Choroid plexus epithelial cell (primary cell): Measurements from ENCODE around the gene CCDC88C.

Experiments used
- DNase-seq: peaks from one replicate; pipeline ENCODE4 v3.0.0-alpha.2; 2010; ENCODE audit warnings: low read depth
- H3K4me3 ChIP-seq: 2 replicates; pipeline ENCODE4 v1.5.1; 2011; ENCODE audit warnings: low read depth, mild to moderate bottlenecking, control low read depth, low read length, moderate library complexity
- TF ChIP-seq, protein P1 (sequence below): conservative IDR thresholded peaks from 2 replicates; pipeline ENCODE4 v1.5.1; 2011; ENCODE audit warnings: low read depth, mild to moderate bottlenecking, control low read depth, inconsistent platforms, low read length, moderate library complexity

The CCDC88C gene

DNA sequence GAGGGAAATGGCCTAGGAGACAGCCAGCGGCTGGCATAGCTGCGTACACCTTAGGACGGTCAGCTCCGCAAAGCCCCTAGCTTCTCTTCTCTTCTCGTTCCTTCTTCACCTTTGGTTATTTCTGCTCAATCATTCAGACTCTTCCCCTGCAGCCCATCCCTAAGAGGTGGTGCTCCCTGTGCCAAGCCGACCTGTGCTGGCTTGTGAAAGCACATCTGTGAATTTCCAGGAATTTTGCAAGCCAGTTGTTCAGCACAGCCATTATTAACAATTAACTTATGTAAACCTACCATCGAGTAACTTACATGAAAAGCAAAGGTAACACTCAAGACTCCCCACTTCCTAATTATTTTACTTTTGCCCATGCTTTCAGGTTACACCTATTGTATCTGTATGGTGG, 152.2 kb downstream of the CCDC88C start:
- H3K4me3 ChIP-seq: no peak overlapping the region
- DNase-seq: no peak
- TF ChIP-seq, protein P1, sequence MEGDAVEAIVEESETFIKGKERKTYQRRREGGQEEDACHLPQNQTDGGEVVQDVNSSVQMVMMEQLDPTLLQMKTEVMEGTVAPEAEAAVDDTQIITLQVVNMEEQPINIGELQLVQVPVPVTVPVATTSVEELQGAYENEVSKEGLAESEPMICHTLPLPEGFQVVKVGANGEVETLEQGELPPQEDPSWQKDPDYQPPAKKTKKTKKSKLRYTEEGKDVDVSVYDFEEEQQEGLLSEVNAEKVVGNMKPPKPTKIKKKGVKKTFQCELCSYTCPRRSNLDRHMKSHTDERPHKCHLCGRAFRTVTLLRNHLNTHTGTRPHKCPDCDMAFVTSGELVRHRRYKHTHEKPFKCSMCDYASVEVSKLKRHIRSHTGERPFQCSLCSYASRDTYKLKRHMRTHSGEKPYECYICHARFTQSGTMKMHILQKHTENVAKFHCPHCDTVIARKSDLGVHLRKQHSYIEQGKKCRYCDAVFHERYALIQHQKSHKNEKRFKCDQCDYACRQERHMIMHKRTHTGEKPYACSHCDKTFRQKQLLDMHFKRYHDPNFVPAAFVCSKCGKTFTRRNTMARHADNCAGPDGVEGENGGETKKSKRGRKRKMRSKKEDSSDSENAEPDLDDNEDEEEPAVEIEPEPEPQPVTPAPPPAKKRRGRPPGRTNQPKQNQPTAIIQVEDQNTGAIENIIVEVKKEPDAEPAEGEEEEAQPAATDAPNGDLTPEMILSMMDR: no peak

DNA sequence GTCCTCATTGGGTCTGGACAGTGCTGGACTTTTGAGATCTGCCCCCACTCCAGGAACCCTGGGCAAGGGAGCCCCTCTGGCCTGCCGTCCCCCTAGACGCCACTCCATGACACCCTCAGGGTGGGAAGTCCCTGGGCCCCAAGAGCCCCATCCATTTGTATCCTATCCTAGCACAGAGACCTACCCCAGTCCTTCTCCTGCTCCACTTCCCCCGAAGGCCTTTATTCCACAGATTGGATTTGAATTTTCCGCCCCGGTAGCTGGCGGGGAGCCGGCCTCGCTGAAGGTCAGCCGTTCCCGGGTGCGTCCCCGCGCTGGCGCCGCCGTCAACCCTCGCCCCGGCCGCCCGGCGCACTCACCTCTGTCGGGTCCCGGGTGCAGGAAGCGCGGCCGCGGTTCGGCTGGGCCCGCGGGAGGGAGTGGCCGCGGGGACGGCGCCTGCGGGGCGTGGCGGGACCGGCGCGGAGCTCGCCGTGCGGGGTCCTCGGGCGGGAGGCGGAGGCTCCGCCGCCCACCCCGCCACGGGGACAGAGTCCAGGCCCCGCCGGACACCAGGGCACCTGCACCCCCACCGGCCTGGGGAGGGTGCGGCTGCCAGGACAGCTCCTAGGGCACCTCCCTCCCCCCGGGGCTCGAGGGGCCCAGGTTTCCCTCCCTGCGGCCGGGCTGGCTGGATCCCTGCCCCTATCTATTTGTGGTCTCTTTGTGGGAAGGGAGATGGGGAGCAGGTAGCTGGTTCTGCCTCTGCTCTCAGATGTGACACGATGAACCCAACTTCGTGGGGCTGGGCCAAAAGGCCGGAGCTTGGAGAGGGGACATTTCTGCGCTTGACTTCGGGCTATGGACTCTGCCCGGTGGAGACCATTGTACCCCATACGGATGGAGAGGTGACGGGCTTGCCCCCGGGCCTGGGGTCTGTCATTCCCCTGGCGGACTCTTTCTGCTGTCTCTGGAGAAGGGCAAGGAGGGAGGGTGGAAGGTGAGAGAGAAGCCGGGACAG, 153.2 kb downstream of the CCDC88C start:
- no peak overlapping the region for H3K4me3 ChIP-seq
- no peak for DNase-seq
- TF ChIP-seq, protein P1: no peak

DNA sequence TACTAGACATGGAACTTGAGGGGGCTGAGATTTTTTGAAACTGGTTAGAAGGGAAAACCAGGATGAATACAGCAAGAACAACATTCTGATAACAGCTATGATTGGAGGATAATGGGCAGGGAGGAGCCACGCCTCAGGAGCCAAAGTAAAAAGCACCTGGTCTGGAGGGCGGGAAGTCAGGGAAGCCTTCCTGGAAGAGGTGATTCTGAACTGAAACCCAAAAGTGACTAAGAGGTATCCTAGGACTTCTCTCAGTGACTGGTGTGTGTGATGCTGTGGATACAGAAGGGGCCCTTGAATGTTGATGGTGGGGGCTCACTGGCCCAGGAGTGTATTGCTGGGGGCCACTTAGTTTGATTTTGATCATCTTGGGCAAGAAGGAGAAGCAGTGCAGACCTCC, 154.3 kb downstream of the CCDC88C start:
- no peak for DNase-seq
- TF ChIP-seq, protein P1: no peak
- H3K4me3 ChIP-seq: no peak overlapping the region

DNA sequence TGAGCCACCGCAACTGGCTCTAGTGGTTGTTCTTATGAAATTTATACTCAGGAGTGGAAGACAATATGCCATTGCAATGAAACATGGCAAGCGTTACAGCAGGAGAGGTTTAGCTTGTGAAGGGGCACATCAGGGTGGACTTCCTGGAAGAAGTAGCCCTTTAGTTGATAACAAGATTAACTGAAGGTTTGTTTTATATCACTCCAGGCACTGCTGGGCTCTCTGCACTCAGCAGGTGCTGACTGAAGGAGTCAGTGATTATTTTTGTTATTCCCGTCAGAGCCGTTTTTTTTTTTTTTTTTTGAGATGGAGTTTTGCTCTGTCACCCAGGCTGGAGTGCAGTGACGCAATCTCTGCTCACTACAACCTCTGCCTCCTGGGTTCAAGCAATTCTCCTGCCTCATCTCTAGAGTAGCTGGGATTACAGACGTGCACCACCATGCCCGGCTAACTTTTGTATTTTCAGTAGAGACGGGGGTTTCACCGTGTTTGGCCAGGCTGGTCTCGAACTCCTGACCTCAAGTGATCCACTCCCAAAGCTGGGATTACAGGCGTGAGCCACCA, 155.6 kb downstream of the CCDC88C start:
- H3K4me3 ChIP-seq: no peak overlapping the region
- DNase-seq: no peak
- TF ChIP-seq, protein P1: no peak

DNA sequence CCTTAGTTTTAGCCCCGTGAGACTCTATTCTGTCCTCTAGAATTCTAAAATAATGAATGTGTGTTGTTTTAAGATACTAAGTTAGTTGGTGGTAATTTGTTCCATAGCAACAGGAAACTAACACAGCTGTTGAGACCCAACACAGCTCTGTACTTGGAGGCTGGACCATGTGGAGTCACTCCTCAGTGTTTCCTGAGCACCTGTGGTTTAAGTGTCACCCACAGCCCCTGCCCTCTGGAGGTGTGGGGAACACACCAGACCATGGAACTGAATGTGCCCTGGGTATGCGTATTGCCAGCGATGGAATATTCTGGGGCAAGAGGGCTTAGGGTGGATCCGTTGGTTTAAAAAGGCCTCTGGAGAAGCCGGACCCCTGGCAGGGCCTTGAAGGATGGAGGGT, 156.5 kb downstream of the CCDC88C start:
- no peak overlapping the region for H3K4me3 ChIP-seq
- TF ChIP-seq, protein P1: no peak
- no peak for DNase-seq

DNA sequence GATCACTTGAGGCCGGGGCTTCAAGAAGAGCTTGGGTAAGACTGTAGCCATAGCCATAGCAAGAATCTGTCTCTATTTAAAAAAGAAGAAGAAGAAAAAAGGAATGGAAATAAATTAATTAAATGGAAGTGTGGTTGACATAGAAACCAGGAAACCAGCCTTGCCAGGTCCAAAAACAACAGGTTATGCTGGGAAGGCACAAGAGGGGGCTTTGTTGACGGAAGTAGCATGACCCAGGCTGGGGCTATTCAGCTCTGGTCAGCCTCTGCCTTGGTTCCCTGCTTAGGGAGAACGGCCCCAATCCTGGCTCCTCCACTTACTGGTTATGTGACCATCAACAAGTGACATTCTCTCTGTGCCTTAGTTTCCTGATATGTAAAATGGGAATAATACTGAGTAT, 158.7 kb downstream of the CCDC88C start:
- TF ChIP-seq, protein P1: no peak
- DNase-seq: no peak
- no peak overlapping the region for H3K4me3 ChIP-seq
